Cardiac fibroblast (primary cell): ENCODE data around the gene GOLM1.

Source experiments
- DNase-seq, 2 donors: peaks; one replicate each; pipeline versions ENCODE4 v3.0.0 to v3.0.0-alpha.2; 2010; ENCODE audit warnings: low read depth in 2 of 2
- H3K4me3 ChIP-seq, 2 donors: replicated peaks in 1 of 2; 1 replicate in 1 of 2; 2 replicates in 1 of 2; pipeline ENCODE4 v1.5.1; 2011; ENCODE audit warnings: low read depth in 2 of 2, low read length in 2 of 2, mild to moderate bottlenecking in 2 of 2, moderate library complexity in 1 of 2
- TF ChIP-seq, protein P1 (sequence below): IDR thresholded peaks from one replicate; pipeline ENCODE4 v1.5.1; 2011; ENCODE audit warnings: low read depth, mild to moderate bottlenecking, low read length, inconsistent platforms

Gene GOLM1

DNA sequence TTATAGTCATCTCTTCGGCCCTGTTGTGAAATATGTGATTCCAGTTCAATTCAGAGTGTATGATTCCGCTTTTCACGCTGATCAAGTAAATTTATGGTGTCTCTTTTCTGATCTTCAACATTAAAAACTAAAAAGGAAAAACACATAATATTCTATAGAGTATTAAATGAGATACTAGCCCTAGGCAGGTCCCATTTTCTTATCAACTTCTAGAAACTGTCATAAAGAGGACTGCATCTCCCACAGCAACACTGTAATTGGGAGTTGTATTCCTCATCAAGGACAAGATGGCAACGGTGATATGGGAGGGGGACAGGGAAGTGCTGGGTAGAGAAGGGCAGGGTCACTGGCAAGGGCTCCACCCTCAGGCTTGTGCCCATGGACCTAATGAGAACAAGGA, 71.6 kb downstream of the GOLM1 start:
- DNase-seq: no peak
- TF ChIP-seq, protein P1, sequence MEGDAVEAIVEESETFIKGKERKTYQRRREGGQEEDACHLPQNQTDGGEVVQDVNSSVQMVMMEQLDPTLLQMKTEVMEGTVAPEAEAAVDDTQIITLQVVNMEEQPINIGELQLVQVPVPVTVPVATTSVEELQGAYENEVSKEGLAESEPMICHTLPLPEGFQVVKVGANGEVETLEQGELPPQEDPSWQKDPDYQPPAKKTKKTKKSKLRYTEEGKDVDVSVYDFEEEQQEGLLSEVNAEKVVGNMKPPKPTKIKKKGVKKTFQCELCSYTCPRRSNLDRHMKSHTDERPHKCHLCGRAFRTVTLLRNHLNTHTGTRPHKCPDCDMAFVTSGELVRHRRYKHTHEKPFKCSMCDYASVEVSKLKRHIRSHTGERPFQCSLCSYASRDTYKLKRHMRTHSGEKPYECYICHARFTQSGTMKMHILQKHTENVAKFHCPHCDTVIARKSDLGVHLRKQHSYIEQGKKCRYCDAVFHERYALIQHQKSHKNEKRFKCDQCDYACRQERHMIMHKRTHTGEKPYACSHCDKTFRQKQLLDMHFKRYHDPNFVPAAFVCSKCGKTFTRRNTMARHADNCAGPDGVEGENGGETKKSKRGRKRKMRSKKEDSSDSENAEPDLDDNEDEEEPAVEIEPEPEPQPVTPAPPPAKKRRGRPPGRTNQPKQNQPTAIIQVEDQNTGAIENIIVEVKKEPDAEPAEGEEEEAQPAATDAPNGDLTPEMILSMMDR: no peak
- no peak overlapping the region for H3K4me3 ChIP-seq

DNA sequence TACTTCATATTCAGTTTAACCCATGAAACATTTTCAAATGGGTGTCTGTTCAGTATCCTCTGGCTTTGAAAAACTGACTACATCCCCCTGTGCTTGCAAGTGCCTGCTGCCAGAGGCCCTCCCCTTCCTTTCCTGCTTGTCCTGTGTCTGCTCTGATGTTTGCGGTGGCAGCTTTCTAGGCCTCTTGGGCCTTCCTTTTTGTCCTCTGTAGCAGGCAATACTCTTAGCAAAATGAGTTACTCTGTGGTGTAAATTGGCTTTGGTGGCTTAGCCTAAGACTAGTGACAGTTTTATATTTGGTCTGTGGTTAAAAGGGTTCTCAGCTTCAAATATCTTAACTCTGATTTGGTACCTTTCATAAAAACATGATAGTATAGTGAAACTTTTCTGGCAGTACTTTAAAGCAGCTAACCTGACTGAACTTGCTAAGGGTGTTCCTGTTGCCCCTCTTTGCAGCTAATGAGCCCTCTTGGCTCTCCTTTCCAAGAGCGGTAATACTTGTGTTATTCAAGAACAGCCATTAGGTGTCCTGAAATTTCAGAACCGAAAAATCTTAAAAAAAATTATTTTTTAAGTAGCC, 76.6 kb downstream of the GOLM1 start:
- DNase-seq: peak in 1 of 2 donors; percentile 8
- TF ChIP-seq, protein P1: no peak
- H3K4me3 ChIP-seq: no peak overlapping the region

DNA sequence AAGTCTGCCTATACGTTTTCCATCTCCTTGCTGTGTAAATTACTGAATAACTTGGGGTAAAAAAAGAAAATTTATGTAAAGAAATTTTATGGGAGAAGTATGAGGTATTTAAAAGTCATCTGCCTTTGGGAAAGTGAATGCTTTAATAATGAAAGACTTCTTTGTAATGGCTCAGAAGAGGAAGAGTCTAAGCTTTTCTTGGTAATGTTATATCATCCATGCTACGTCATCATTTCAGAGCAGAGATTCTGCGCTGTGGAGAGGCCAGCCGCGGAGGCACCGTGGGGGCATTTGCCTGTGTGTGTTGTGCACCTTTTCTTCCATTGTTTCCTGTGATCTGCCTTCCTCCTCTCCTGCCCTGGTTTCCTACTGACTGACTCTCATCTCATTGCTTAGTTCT, 78.2 kb downstream of the GOLM1 start:
- no peak for DNase-seq
- TF ChIP-seq, protein P1: no peak
- H3K4me3 ChIP-seq: no peak overlapping the region

DNA sequence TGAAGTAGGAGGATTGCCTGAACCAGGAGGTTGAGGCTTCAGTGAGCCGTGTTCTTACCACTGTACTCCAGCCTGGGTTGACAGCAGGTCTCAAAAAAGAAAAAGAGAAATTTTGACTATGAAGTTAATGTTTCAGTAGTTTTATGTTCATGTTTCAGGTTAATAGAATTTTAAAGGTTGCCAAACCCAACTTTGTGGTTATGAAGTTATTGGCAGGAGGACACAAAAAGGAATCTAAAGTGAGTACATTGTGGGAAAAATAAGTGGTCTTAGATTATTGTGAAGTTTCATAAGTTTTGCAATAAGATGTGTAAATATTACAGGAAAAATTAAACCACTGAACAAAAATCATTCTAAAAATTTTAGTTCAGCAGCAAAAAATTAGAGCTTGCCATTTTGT, 78.6 kb downstream of the GOLM1 start:
- H3K4me3 ChIP-seq: no peak overlapping the region
- TF ChIP-seq, protein P1: no peak
- no peak for DNase-seq

DNA sequence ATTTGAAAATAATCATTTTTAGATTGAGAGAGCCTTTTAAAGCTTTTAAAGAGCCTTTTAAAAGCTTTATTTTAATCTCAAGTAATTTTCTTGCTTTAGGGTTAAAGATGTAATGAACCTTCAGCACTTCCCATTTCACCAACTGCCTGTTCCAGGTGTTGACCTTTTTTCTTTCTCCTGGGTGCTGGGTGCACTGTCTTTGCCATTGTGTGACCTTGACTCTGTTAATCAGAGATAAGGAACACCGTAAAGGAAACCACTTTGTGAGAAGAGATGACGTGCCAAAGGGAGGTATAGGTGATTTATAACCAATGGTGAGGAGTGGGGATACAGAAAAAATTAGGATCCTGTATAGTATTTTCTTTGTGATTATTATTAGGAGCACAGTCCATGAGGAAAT, 90.2 kb downstream of the GOLM1 start:
- TF ChIP-seq, protein P1: no peak
- no peak for DNase-seq
- no peak overlapping the region for H3K4me3 ChIP-seq

DNA sequence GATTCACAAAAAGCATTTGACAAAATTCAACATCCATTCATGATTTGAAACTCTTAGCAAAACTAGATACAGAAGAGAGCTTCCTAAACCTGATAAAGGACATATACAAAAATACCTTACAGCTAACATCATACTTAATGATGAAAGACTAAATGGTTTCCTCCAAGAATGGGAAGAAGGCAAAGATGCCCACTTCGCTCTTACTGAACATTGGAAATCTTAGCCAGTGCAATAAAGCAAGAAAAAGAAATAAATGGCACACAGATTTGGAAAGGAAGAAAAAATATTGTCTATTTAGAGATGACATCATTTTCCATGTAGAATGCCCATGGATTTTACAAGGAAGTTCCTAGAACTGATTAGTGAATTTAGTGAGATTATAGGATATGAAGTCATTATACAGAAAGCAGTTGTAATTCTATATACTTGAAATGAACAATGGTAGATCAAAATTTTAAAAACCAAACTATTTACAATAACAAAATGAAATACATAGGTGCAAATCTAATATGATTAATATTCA, 94.0 kb downstream of the GOLM1 start:
- no peak overlapping the region for H3K4me3 ChIP-seq
- TF ChIP-seq, protein P1: no peak
- DNase-seq: no peak

DNA sequence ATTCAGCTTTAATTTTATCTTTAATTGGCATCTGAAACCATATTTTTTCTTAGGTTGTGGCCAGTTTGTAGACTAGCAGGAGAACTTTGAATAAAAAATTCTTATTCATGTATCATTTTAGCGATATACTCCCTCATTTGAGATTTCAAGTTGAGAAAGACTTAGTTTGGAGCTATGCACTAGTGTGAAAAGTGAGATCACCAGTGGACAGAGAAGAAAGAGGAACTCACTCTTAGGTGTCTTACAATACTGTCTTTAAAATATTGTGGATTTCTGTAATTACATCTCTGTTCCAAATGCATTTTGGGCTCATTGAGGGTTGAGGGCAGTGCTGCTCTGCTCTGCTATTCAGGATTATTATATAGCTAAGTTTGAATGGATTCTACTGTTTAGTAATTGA, 103.8 kb downstream of the GOLM1 start:
- TF ChIP-seq, protein P1: no peak
- DNase-seq: no peak

More for the DNA sequence above, 103.8 kb downstream of the GOLM1 start:
- H3K4me3 ChIP-seq: no peak overlapping the region
